ENCODE results near the gene FARP1.

Gene FARP1

DNA sequence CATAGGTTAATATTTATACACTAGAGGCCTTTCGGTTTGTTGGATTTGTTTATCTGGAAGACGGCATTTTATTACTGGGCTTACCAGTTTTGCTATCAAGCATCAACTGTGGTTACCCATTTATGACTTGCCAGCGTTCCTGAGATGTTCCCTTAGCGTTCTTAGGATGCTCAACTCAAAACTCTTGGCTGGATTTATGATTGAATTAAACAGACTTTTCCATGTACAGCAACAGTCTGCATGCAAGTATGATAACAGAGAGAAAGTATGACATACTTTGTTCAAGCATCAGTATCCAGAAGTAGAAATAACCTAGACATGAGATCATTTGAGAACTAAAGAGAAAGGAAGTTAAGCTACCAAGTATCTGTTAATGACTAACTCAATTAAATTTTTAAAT, 64.1 kb downstream of the FARP1 start:
- no peak overlapping the region for H3K4me3 ChIP-seq (ENCODE audit: low read depth, low read length)
- TF ChIP-seq, protein P1, sequence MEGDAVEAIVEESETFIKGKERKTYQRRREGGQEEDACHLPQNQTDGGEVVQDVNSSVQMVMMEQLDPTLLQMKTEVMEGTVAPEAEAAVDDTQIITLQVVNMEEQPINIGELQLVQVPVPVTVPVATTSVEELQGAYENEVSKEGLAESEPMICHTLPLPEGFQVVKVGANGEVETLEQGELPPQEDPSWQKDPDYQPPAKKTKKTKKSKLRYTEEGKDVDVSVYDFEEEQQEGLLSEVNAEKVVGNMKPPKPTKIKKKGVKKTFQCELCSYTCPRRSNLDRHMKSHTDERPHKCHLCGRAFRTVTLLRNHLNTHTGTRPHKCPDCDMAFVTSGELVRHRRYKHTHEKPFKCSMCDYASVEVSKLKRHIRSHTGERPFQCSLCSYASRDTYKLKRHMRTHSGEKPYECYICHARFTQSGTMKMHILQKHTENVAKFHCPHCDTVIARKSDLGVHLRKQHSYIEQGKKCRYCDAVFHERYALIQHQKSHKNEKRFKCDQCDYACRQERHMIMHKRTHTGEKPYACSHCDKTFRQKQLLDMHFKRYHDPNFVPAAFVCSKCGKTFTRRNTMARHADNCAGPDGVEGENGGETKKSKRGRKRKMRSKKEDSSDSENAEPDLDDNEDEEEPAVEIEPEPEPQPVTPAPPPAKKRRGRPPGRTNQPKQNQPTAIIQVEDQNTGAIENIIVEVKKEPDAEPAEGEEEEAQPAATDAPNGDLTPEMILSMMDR (IDR thresholded peaks at IDR 0.05; ENCODE audit: borderline replicate concordance, insufficient read depth, low read depth, low read length) = no peak

DNA sequence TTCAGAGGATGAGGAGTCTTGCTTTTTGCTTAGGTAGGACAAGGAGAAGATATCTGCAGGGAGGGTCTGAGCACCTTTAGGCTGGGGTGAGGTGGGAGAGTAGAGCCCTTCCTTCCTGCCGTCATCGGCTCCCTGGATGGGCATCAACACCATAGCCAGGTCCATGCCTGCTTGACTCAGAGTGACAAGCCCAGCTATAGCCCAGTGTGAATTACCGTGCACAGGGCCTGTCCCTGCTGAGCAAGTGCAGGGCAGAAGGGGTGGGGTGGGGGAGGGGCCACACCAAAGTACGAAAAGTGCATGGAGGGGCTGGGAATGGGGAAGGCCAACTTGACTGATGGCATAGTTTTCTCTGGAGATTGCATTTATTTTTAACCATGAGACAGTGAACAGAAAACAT, 64.5 kb downstream of the FARP1 start:
- TF ChIP-seq, protein P1 (IDR thresholded peaks at IDR 0.05; ENCODE audit: borderline replicate concordance, insufficient read depth, low read depth, low read length) = no peak
- H3K4me3 ChIP-seq (ENCODE audit: low read depth, low read length) = no peak overlapping the region

DNA sequence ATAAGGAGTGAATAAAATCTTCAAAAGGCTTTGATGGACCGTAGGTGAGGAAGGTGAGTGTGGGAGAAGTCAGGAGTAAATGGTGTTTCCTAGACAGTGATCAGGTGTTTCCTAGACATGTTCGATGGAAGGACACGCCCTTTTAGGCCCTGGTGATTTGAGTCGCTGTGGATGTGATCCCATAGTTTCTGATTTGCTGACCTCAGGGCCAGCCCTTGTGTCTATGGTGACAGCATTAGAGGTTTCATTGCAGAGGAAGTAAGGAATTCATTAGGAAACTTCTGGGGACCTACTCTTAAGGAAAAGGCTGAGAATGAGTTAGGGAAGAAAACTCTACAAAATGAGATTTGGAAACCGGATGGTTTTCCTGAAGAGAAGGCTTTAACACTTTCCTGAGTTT, 65.7 kb downstream of the FARP1 start:
- H3K4me3 ChIP-seq (ENCODE audit: low read depth, low read length) = no peak overlapping the region
- TF ChIP-seq, protein P1 (IDR thresholded peaks at IDR 0.05; ENCODE audit: borderline replicate concordance, insufficient read depth, low read depth, low read length) = no peak

DNA sequence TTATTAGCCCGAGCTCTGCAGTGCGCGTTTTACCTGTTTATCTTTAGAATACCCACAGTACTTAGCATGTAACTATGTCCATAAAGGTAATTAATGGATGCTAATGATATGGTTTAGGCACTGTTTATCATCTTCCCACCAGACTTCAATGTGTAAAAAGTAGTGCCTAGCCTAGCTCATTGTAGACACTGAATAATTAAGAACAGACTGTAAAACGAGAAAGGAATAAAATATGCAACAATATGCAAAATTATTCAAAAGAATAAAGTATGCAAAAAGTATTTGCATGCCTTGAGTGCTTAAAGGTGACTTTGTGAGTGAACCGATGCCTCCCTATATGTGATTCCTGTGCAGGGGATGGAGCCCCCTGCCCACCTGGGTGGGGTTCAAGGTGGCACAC, 69.9 kb downstream of the FARP1 start:
- no peak overlapping the region for H3K4me3 ChIP-seq (ENCODE audit: low read depth, low read length)
- TF ChIP-seq, protein P1 (IDR thresholded peaks at IDR 0.05; ENCODE audit: borderline replicate concordance, insufficient read depth, low read depth, low read length) = no peak

DNA sequence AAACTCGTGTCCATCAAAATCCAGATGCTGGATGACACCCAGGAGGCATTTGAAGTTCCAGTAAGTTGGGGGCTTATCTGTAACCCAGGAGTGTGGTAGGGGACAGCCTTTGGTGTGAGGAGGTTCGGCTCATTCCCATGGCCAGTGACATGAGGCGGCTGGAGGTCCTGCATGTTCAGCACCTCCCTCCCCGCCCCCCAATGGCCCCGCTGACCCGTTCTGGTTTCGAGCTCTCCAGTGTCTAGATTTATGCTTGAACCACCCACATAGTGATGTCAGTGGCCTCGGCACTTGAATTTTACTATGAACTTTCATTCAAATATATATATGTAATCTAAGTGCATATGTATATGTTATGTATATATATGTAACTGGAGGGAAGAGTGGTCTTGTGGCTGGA, 70.5 kb downstream of the FARP1 start:
- TF ChIP-seq, protein P1 (IDR thresholded peaks at IDR 0.05; ENCODE audit: borderline replicate concordance, insufficient read depth, low read depth, low read length) = no peak
- H3K4me3 ChIP-seq (ENCODE audit: low read depth, low read length) = no peak overlapping the region

DNA sequence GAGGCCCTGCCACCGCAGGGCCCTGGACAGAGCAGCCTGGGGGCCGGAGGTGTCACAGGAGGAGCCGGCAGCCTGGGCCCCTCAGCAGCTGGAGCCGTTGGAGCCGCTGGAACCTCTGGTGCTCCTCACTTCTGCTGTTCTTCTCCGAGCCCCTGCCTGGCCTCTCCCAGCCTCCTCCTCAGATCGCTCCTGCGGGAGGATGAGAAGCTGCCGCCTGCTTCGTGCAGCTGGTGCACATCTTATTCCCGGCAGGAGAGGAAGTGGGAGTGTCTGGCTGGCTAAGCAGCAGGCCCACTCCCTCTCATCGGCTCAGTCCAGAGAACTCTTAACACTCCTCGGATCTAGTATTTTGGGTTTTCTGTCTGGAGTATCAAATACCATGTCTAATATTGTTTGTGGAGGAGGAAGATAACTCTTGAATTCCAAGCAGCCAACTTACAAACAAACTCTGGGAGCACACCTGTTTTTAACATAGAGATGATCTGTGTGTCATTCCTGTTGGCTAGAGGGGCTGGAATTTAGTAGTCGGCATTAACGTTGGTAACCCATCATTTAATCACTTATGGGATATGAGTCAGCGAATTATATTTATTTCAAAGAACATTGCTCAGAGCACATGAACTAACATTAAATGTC, 71.2 kb downstream of the FARP1 start:
- TF ChIP-seq, protein P1 (IDR thresholded peaks at IDR 0.05; ENCODE audit: borderline replicate concordance, insufficient read depth, low read depth, low read length) = no peak
- no peak overlapping the region for H3K4me3 ChIP-seq (ENCODE audit: low read depth, low read length)

DNA sequence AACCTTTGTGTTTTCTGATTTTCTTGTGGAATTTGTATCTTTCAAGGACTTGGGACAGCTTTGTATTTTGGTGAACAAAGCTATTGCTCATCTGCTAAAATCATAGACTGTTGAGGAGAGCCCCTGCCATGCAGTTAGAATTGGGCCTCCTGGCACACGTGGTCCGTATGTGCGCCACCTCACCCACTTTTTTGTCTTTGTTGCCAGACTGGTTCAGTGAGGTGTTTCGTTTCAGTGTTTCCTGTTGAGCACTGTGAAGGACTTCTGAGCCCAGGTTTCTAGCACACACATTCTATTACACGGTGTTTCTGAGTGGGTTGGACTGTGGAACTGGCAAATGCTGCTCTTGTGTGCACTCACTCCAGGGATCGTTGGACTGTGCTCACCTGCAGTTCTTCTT, 71.8 kb downstream of the FARP1 start:
- TF ChIP-seq, protein P1 (IDR thresholded peaks at IDR 0.05; ENCODE audit: borderline replicate concordance, insufficient read depth, low read depth, low read length) = no peak
- no peak overlapping the region for H3K4me3 ChIP-seq (ENCODE audit: low read depth, low read length)

Data from GM12875 (cell line).